ENCODE data around the gene SYT15.
A peak's percentile ranks its signal among the peaks of the same experiment; 100 is the strongest.

SYT15 gene

DNA sequence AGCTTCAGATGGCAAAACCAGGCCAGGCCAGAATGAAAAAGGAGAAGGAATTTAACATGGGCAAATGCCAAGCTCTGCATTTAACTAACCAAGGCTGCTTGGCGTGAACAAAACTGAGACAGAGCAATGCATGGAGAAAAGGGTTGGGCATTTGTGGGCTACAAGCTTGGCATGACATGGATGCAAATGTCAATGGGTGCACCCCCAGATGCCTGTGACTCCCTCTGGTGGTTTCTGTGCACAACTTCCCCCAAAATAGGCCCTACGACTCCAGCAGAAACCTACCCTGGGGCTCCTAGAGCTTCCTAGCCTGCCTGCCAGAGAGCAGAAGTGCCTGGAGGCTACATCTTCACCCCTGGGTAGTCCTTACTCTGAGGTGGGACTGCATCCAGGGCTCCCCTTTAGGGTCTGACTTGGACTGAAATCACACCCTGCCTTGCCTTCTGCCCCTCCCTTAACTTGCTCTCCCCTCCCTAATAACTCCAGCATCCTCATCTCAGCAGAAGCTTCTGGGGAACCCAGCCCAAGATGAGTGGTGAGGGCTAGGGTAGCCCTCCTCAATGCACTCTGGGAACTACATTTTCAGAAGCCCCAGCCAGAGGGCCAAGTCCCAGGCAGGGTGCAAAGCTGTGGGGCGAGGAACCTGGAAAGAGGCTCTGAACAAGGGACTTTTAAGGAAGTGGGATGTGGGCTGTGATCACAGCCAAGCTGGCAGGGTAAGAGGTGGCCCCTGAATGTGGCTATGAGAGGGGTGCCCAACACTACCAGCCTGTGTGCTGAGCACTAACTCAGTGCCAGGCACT lies 33.7 kb upstream of the SYT15 start:
- Histone ChIP-seq H3K4me3 (ENCODE audit: low read depth, low read length) (no peak overlapping the region), H3K36me3 (replicated peaks) (no peaks in the 10 kb centered on the region), H3K27ac (no peak overlapping the region), H3K27me3 (replicated peaks) (no peaks in the 10 kb centered on the region)
- TF ChIP-seq, protein P1, sequence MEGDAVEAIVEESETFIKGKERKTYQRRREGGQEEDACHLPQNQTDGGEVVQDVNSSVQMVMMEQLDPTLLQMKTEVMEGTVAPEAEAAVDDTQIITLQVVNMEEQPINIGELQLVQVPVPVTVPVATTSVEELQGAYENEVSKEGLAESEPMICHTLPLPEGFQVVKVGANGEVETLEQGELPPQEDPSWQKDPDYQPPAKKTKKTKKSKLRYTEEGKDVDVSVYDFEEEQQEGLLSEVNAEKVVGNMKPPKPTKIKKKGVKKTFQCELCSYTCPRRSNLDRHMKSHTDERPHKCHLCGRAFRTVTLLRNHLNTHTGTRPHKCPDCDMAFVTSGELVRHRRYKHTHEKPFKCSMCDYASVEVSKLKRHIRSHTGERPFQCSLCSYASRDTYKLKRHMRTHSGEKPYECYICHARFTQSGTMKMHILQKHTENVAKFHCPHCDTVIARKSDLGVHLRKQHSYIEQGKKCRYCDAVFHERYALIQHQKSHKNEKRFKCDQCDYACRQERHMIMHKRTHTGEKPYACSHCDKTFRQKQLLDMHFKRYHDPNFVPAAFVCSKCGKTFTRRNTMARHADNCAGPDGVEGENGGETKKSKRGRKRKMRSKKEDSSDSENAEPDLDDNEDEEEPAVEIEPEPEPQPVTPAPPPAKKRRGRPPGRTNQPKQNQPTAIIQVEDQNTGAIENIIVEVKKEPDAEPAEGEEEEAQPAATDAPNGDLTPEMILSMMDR (IDR thresholded peaks at IDR 0.05; ENCODE audit: low read depth, low read length, missing control alignments): peak; percentile 72
- DNase-seq: no peak
- in situ Hi-C loops (cut with HindIII; ENCODE audit: low pct_ligation_motif_present, low sequenced_read_pairs): no loop called here

GRCh38 chr10:46545861-46546590 lies 32.9 kb upstream of the SYT15 start:
- no peak for DNase-seq
- H3K27ac ChIP-seq: no peak overlapping the region
- H3K4me3 ChIP-seq (ENCODE audit: low read depth, low read length): no peak overlapping the region
- H3K36me3 ChIP-seq (replicated peaks): no peaks in the 10 kb centered on the region
- TF ChIP-seq, protein P1 (IDR thresholded peaks at IDR 0.05; ENCODE audit: low read depth, low read length, missing control alignments): no peak
- no peaks in the 10 kb centered on the region for H3K27me3 ChIP-seq (replicated peaks)
- in situ Hi-C loops (cut with HindIII; ENCODE audit: low pct_ligation_motif_present, low sequenced_read_pairs): no loop called here

- Histone ChIP-seq H3K36me3 (replicated peaks) (no peaks in the 10 kb centered on the region), H3K27ac (no peak overlapping the region), H3K4me3 (ENCODE audit: low read depth, low read length) (no peak overlapping the region), H3K27me3 (replicated peaks) (no peaks in the 10 kb centered on the region)
- no peak for DNase-seq
- TF ChIP-seq, protein P1 (IDR thresholded peaks at IDR 0.05; ENCODE audit: low read depth, low read length, missing control alignments): no peak
- in situ Hi-C loops (cut with HindIII; ENCODE audit: low pct_ligation_motif_present, low sequenced_read_pairs): no loop called here
Measured at GRCh38 chr10:46546591-46547540, 32.1 kb upstream of the SYT15 start.

GRCh38 chr10:46547541-46548497 lies 31.1 kb upstream of the SYT15 start:
- no peak overlapping the region for H3K27ac ChIP-seq
- H3K27me3 ChIP-seq (replicated peaks): no peaks in the 10 kb centered on the region
- H3K36me3 ChIP-seq (replicated peaks): no peaks in the 10 kb centered on the region
- DNase-seq: no peak
- no peak overlapping the region for H3K4me3 ChIP-seq (ENCODE audit: low read depth, low read length)
- TF ChIP-seq, protein P1 (IDR thresholded peaks at IDR 0.05; ENCODE audit: low read depth, low read length, missing control alignments): no peak
- in situ Hi-C loops (cut with HindIII; ENCODE audit: low pct_ligation_motif_present, low sequenced_read_pairs): no loop called here
